Activated CD4-positive, alpha-beta memory T cell treated with anti-CD3 and anti-CD28 coated beads, Interleukin-2, amount 10 ng/mL, durations not matched to agents 7 days and 5 days (primary cell): Measurements from ENCODE around the gene ITPR1. TPM values are rescaled to one million over a fixed set of nuclear protein-coding genes. Genes with fewer than 3 reads are reported as not detected.

Source experiments
- CTCF ChIA-PET: fragments of 350-600 bp; sonication (Branson Sonifier 250); formaldehyde crosslinking; loops from one replicate; lab custom pipeline; 2021; ENCODE audit warnings: antibody characterized with exemption, inconsistent platforms; lab: Charles Lee
- POLR2A ChIA-PET: fragments of 350-600 bp; sonication (Branson Sonifier 250); formaldehyde crosslinking; loops from one replicate; lab custom pipeline; 2021; ENCODE audit warnings: antibody characterized with exemption; lab: Charles Lee
- DNase-seq: peaks from one replicate; pipeline ENCODE4 v3.0.0-alpha.2; 2020
- H3K27ac Mint-ChIP-seq: one replicate; pipeline ENCODE4 v1.8.0; 2021; ENCODE audit warnings: mild to moderate bottlenecking, mixed read lengths
- H3K27me3 Mint-ChIP-seq: one replicate; pipeline ENCODE4 v1.8.0; 2021; ENCODE audit warnings: mixed read lengths
- H3K36me3 Mint-ChIP-seq: one replicate; pipeline ENCODE4 v1.8.0; 2021; ENCODE audit warnings: low read depth, mixed read lengths
- H3K4me1 Mint-ChIP-seq: one replicate; pipeline ENCODE4 v1.8.0; 2021; ENCODE audit warnings: mixed read lengths
- H3K4me3 Mint-ChIP-seq: one replicate; pipeline ENCODE4 v1.8.0; 2021; ENCODE audit warnings: mild to moderate bottlenecking, mixed read lengths
- H3K9me3 Mint-ChIP-seq: one replicate; pipeline ENCODE4 v1.8.0; 2021; ENCODE audit warnings: mixed read lengths
- total RNA-seq, 2 experiments: library from RNA; stranded (reverse); gene quantifications; one replicate each; pipeline ENCODE4 v1.2.3, GENCODE V29; 2021

Gene ITPR1
- total RNA-seq, 2 experiments from 2014 or later, result 59.6 to 64.3 TPM

DNA sequence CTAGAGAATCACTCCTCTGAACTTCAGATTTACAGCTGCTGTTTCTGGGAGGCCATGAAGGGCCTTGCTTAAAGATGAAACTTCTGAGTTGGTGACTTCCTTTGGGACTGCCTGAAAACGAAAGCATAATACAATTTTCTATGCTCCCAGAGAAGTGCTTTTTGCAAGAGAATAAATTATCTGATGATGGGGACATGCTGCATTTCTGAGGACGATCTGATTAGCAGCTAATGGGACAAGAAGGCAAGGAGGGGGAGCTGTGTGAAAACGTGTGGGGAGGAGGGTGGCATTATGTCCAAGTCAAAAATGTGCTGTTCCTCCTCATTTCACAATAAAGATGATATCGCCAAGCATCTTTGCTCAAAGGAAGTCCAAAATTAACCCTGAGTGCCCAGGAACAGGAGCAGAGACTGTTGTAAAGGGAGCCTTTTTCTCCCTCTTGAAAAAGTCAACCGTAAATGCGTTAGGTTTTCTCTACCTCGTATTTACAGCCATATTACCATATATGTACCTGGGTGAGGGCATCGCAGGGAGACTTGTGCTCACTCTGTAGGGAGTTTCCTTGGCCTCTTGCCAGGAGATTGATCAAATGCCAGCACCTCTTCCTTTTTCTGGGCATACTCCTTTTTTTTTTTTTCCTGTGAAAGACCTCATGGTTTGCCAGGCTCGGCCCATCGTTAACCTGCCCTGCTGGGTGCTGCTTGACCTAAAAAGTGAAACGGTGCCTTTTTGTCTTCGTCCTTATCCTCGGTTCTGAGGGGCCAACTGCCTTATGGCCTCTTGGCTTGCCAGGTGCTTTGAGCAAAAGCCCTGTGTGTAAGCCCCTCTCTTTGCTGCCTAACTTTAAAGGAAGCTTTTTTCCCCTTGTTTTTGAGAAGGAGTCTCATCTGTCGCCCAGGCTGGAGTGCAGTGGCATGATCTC is 11.5 kb downstream of the ITPR1 start:
- peaks cover 50% of the 10 kb centered on the region for H3K4me1 Mint-ChIP-seq

DNA sequence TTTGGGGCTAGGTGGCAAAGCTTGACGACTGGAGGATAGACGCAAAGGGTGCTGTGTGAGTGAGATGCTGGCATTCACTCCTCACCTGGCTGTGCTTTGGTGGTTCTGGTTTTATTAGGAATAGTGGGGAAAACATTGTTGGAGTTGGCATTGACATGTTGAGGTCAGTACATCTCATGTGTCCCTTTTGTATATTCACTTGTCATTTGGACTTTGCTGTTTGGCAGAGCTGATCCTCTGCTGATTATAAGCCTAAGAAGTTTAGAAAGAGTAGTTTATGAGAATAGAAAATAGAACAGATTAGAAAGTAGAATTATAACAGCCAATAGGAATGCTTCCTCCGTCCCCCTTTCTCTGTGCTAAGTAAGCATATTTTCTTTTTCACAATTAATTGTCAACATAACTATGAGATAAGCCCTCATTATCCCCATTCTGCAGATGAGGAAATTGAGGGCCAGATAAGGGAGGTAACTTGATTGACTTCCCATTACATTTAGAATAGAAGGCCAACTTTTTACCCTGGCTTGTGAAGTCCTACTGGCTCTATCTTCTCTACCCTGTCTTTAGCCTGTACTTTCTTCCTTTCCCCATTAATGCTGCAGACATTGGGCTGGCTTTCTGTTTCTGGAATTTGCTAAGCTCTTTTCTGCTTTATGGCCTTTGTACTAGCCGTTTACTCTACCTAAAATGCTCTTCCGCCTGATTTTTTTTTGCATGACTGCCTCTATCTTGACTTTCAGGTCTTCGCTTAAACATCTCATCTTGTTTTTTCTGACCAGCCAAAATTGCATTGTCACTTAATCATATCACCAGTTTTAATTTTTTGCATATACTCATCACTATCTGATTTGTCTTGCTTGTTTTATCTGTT is 12.8 kb downstream of the ITPR1 start:
- Mint-ChIP-seq H3K27me3 (no peaks in the 10 kb centered on the region), H3K27ac (no peak overlapping the region), H3K4me1 (peaks cover 50% of the 10 kb centered on the region), H3K36me3 (peaks cover 37% of the 10 kb centered on the region), H3K9me3 (no peaks in the 10 kb centered on the region), H3K4me3 (no peak overlapping the region)
- no peak for DNase-seq
- CTCF ChIA-PET, result interaction anchor here (0.9 to 3.1 kb wide), 5 partner anchors 12 to 155 kb away, joined by 3 to 16 read pairs (median 4); partner anchors contain the start of gene ITPR1
- POLR2A ChIA-PET, result interaction anchor here (1.5 to 6.2 kb wide), 2 partner anchors 12 to 85 kb away, joined by 3 to 93 read pairs; partner anchors contain the start of gene ITPR1

More for the DNA sequence above, 11.5 kb downstream of the ITPR1 start:
- POLR2A ChIA-PET, result interaction anchor here (0.6 to 6.2 kb wide), 5 partner anchors 11 to 154 kb away, joined by 3 to 93 read pairs (median 4); partner anchors contain the start of gene ITPR1
- H3K36me3 Mint-ChIP-seq, result peaks cover 38% of the 10 kb centered on the region
- DNase-seq, result peak; percentile 31
- no peaks in the 10 kb centered on the region for H3K9me3 Mint-ChIP-seq
- H3K4me3 Mint-ChIP-seq, result peak overlapping the region; percentile 78
- H3K27ac Mint-ChIP-seq, result peak overlapping the region; percentile 90
- CTCF ChIA-PET, result interaction anchor here (0.6 to 3.1 kb wide), 5 partner anchors 11 to 154 kb away, joined by 3 to 16 read pairs (median 3); partner anchors contain the start of gene ITPR1
- H3K27me3 Mint-ChIP-seq, result no peaks in the 10 kb centered on the region

- ChIA-PET CTCF (interaction anchor here (1.4 to 1.9 kb wide), 3 partner anchors 13 to 156 kb away, joined by 4 to 6 read pairs (median 6); no protein-coding TSS in a partner anchor), POLR2A (interaction anchor here (6.2 kb wide), 1 partner anchor 13 kb away, joined by 93 read pairs; the partner anchor contains the start of gene ITPR1)
- H3K4me3 Mint-ChIP-seq, result no peak overlapping the region
- H3K4me1 Mint-ChIP-seq, result peaks cover 50% of the 10 kb centered on the region
- no peak overlapping the region for H3K27ac Mint-ChIP-seq
- no peaks in the 10 kb centered on the region for H3K27me3 Mint-ChIP-seq
- H3K9me3 Mint-ChIP-seq, result no peaks in the 10 kb centered on the region
- peaks cover 33% of the 10 kb centered on the region for H3K36me3 Mint-ChIP-seq
- DNase-seq, result no peak
Measured at GRCh38 chr3:4506559-4507023, 13.4 kb downstream of the ITPR1 start.

- H3K27me3 Mint-ChIP-seq, result no peaks in the 10 kb centered on the region
- no peak for DNase-seq
- no peak overlapping the region for H3K4me3 Mint-ChIP-seq
- peaks cover 48% of the 10 kb centered on the region for H3K4me1 Mint-ChIP-seq
- peaks cover 29% of the 10 kb centered on the region for H3K36me3 Mint-ChIP-seq
- no peak overlapping the region for H3K27ac Mint-ChIP-seq
- ChIA-PET CTCF (interaction anchor here (0.8 to 1.9 kb wide), 6 partner anchors 12 to 156 kb away, joined by 3 to 6 read pairs (median 4); no protein-coding TSS in a partner anchor), POLR2A (interaction anchor here (0.9 to 6.2 kb wide), 2 partner anchors 11 to 13 kb away, joined by 4 to 93 read pairs; partner anchors contain the start of gene ITPR1)
- no peaks in the 10 kb centered on the region for H3K9me3 Mint-ChIP-seq
Measured at GRCh38 chr3:4507024-4507596, 14.0 kb downstream of the ITPR1 start.

DNA sequence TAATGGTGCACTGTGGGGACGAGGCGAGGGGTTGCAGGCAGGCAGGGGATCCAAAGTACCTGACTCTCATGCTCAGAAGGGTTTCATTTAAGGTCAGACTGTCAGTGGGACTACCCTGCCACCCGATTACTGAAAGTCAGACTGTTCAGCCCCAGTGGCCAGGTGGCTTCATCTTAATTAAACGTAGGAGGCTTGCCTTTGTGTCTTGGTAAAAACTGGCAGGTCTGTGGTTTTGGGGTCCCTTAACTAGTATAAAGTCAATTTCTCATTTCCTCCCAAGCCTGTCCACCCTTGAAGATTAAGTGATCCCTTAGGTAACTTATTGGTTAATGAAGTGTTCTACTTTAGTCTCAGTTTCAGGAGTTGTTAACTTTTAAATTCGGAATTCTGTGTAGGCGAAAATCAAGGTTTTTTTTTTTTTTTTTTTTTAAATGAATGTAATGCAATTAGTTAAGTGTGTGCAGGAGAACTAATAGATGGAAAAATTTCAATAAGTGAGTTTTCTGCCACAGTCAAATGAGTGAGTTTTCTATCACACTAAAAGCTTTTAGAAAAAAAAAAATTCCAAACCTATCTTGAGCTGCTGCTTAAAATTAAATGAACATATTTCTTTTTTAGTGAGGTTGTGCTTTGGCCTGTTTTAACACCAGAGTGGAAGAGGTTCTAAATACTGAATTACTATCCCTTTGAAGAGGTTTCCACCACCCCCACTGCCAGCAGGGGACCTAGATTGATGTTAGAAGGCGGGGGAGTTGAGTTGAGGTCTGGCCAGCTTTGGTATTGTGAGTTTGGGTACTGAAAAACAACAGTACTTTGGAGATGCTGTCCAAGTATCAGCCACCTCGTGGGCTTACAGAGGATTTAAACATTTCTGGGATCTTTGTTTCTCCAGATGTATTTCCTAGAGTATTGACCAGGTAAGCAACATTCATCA is 15.2 kb downstream of the ITPR1 start:
- Mint-ChIP-seq H3K27ac (no peak overlapping the region), H3K27me3 (no peaks in the 10 kb centered on the region), H3K9me3 (no peaks in the 10 kb centered on the region), H3K4me1 (peaks cover 45% of the 10 kb centered on the region), H3K4me3 (no peak overlapping the region), H3K36me3 (peaks cover 29% of the 10 kb centered on the region)
- CTCF ChIA-PET, result interaction anchor here (0.6 to 1.9 kb wide), 7 partner anchors 11 to 435 kb away, joined by 3 to 6 read pairs (median 4); no protein-coding TSS in a partner anchor
- POLR2A ChIA-PET, result interaction anchor here (0.9 to 6.2 kb wide), 5 partner anchors 9 to 15 kb away, joined by 3 to 93 read pairs (median 4); partner anchors contain the start of gene ITPR1
- DNase-seq, result no peak

- H3K9me3 Mint-ChIP-seq, result no peaks in the 10 kb centered on the region
- H3K4me3 Mint-ChIP-seq, result no peak overlapping the region
- ChIA-PET CTCF (no interaction called here), POLR2A (interaction anchor here (0.9 to 1.8 kb wide), 5 partner anchors 8 to 96 kb away, joined by 3 to 7 read pairs (median 3); partner anchors contain the start of gene ITPR1)
- peaks cover 37% of the 10 kb centered on the region for H3K4me1 Mint-ChIP-seq
- no peak overlapping the region for H3K27ac Mint-ChIP-seq
- DNase-seq, result no peak
- peaks cover 28% of the 10 kb centered on the region for H3K36me3 Mint-ChIP-seq
- H3K27me3 Mint-ChIP-seq, result no peaks in the 10 kb centered on the region
Measured at GRCh38 chr3:4509043-4509442, 15.9 kb downstream of the ITPR1 start.

GRCh38 chr3:4509983-4510755 is 17.0 kb downstream of the ITPR1 start:
- Mint-ChIP-seq H3K27me3 (no peaks in the 10 kb centered on the region), H3K36me3 (peaks cover 25% of the 10 kb centered on the region), H3K9me3 (no peaks in the 10 kb centered on the region), H3K27ac (no peak overlapping the region), H3K4me1 (peaks cover 28% of the 10 kb centered on the region), H3K4me3 (no peak overlapping the region)
- CTCF ChIA-PET, result interaction anchor here (2.0 kb wide), 1 partner anchor 17 kb away, joined by 8 read pairs; the partner anchor contains the start of gene ITPR1
- no peak for DNase-seq
- POLR2A ChIA-PET, result interaction anchor here (0.9 to 1.8 kb wide), 4 partner anchors 9 to 97 kb away, joined by 3 to 7 read pairs (median 3); partner anchors contain the start of gene ITPR1

- Mint-ChIP-seq H3K9me3 (no peaks in the 10 kb centered on the region), H3K36me3 (peaks cover 20% of the 10 kb centered on the region), H3K27me3 (no peaks in the 10 kb centered on the region), H3K4me1 (peaks cover 13% of the 10 kb centered on the region), H3K4me3 (no peak overlapping the region), H3K27ac (no peak overlapping the region)
- ChIA-PET CTCF (interaction anchor here (0.5 to 2.0 kb wide), 3 partner anchors 17 to 51 kb away, joined by 3 to 8 read pairs (median 3); partner anchors contain the start of gene ITPR1), POLR2A (no interaction called here)
- no peak for DNase-seq
Measured at GRCh38 chr3:4511491-4512262, 18.5 kb downstream of the ITPR1 start.

GRCh38 chr3:4512895-4513616 is 19.9 kb downstream of the ITPR1 start:
- Mint-ChIP-seq H3K27ac (no peak overlapping the region), H3K36me3 (peaks cover 21% of the 10 kb centered on the region), H3K4me3 (no peak overlapping the region), H3K27me3 (no peaks in the 10 kb centered on the region), H3K9me3 (no peaks in the 10 kb centered on the region), H3K4me1 (peaks cover 12% of the 10 kb centered on the region)
- ChIA-PET CTCF (interaction anchor here (0.9 kb wide), 1 partner anchor 162 kb away, joined by 3 read pairs; no protein-coding TSS in a partner anchor), POLR2A (interaction anchor here (1.0 kb wide), 1 partner anchor 20 kb away, joined by 3 read pairs; the partner anchor contains the start of gene ITPR1)
- no peak for DNase-seq
